Stimulated activated CD8-positive, alpha-beta memory T cell treated with anti-CD3 and anti-CD28 coated beads, Interleukin-12 subunit alpha, Interleukin-12 subunit beta, amount 100 ng/mL, for 1 hour (primary cell): ENCODE results near the gene CCDC192.

ENCODE experiments used
- DNase-seq: peaks from one replicate; pipeline ENCODE4 v3.0.0-alpha.2; 2020; ENCODE audit warnings: low read depth

CCDC192 gene

DNA sequence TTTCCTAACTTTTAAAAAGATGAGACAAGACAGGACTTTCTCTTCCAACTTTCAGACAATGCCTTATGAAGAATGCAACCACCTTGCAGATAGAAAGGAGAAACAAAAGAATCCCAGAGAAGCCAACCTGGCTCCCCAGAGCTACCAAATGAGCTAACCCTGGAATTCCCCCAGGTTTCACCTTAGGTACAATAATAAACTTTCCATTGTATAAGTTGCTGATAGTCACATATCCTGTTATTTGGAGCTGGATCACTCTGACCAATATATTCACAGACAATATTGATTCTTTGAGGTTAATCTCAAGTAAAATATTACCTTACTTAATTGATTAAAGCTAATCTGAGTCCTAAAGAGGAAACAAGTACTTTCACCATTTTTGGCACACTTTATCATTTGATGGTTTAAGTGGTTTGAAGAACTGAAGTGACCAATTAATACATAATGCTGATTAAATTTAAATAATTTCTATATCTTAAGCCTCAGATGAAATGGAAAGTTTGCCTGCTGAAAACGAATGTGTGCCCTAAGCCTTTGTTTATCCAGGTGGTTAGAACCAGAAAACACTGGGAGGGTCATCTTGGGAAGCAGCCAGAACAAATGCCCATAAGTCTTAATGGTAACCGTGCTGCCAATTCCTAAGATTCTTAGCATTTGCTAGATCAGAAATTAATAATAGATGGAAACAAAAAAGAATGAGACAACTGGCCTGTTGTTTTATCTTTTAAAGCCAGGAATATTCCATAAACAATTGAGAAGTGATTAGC, 220.8 kb downstream of the CCDC192 start:
- DNase-seq = no peak

DNA sequence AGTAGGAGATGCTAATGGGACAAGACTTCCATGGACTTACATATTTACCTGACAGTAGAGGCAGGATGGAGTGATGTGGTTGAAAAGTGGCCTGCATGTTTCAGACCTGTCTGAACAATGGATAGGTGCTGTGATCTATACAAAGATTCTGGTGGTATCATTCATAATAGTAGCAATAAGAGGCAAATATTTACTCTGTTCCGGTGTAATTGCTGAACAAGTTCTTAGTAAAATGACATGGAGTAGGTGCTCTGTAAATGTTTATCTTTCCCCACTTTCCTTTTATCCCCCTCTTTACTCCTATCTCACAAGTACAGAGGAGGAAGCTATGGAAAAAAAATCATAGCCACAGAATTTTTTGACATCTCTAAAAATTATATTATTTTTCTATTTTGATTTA, 221.4 kb downstream of the CCDC192 start:
- no peak for DNase-seq

DNA sequence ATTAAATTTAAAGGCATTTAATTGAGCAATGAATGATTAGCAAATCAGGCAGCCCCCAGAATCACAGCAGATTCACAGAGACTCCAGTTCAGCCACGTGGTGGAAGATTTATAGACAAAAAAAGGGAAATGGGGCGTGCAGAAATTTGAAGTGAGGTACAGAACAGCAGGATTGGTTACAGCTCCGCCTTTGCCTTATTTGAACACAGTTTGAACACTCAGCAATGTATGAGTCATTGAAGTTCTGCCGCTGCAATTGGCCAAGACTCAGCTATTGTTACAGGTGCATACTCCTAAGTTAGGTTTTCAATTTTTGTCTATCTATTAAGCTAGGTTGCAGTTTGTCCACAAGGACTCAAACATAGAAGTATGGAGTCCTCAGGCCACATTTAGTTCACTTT, 222.7 kb downstream of the CCDC192 start:
- DNase-seq = no peak

- no peak for DNase-seq
These were observed 223.8 kb downstream of the CCDC192 start for GRCh38 chr5:127926974-127927373.

DNA sequence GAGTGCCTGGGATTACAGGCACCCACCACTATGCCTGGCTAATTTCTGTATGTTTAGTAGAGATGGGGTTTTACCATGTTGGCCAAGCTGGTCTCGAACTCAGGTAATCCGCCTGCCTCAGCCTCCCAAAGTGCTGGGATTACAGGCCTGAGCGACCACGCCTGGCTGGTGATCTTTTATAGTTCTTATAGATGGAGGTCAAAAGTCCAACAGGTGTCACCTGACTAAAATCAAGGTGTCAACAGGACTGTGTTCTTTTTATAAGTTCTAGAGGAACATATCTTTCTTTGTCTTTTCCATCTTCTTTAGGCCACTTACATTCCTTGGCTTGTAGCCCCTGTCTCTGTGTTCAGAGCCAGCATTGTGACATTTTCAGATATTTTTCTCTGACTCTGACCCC, 224.9 kb downstream of the CCDC192 start:
- no peak for DNase-seq

- no peak for DNase-seq
These were observed 227.1 kb downstream of the CCDC192 start for GRCh38 chr5:127930311-127930710.

DNA sequence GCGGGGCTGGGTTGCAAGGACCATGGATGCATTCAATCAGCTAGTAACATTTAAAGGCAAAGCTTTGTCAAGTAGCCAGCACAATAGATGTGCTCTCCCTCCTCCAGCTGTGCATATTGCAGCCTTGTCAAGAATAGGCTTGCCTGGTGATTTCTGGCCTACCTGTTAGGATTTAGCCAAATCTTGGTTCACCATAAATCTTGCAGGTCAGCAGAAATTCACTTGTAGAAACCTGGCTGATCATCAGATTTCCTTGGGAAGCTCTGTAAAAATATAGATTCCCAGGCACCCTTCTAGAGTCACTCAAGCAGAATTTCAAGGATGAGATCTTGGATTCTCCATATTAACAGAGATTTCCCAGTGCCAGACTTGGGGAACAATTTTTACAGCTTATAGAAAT, 228.2 kb downstream of the CCDC192 start:
- DNase-seq = no peak

- DNase-seq = no peak
These were observed 230.2 kb downstream of the CCDC192 start for GRCh38 chr5:127933348-127933747.

GRCh38 chr5:127934791-127935256, 231.6 kb downstream of the CCDC192 start:
- DNase-seq = no peak

DNA sequence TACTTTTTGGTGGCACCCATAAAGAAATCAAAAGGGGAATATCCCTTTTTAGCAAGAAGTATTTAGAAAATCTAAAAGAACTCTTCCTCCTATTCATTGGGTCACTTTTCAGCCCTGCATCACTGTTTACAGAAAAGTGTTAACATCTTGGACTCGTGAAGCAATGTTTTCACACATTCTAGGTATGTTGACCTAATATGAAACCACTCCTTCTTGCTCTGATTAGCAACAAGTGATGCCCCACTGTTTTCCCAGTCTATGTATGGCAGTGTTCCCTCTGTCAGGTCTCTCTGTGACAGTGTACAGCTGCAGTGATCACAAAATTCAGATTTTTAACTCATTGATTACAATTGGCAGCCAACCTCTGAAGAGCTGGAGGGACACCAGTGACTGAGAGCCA, 232.2 kb downstream of the CCDC192 start:
- DNase-seq = no peak

DNA sequence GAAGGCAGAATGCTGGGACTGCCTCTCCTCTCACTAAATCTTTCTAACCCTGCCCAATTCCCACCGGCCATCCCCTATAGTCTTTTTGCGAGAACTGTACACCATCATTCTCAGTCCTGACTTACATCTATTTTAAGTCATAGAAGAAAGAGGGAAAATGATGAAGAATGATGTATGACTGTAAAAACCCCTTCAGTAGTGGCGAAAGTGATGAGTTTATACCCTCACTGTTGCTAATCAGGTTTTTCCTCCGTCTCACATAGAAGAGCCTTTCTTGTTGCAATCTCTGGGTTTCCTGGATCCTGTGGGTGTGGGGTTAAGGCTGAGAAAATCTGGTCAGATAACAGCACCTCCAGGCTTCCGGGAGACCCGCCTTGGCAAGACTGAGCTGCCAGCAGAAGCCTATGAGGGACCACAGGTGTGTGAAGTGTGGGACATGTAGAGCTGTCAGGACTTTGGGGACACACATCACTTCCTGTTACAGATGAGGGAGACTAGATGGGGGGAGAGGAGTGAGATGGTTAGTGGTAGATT, 233.3 kb downstream of the CCDC192 start:
- DNase-seq = no peak

GRCh38 chr5:127938746-127939145, 235.6 kb downstream of the CCDC192 start:
- no peak for DNase-seq

GRCh38 chr5:127940854-127941253, 237.7 kb downstream of the CCDC192 start:
- DNase-seq = no peak

GRCh38 chr5:127941646-127942045, 238.5 kb downstream of the CCDC192 start:
- DNase-seq = no peak

GRCh38 chr5:127942246-127943060, 239.3 kb downstream of the CCDC192 start:
- no peak for DNase-seq

- no peak for DNase-seq
These were observed 239.8 kb downstream of the CCDC192 start for GRCh38 chr5:127943061-127943371.

GRCh38 chr5:127944125-127944524, 240.9 kb downstream of the CCDC192 start:
- DNase-seq = no peak

DNA sequence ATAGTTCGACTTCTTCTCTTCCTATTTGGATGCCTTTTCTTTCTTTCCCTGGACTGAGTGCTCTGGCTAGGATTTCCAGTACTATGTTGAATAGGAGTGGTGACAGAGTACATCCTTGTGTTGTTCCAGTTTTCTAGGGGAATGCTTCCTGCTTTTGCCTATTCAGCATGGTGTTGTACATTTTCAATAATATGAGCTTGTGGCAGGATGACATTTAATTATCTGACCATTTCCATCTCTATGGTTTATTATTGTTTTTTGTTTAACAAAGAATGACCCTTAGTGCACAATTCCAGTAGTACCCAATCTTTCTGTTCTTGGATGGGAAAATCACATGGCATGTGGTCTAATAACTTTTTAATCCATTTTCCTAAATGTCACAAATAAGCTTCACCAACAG, 244.8 kb downstream of the CCDC192 start:
- no peak for DNase-seq

- DNase-seq = no peak
These were observed 247.7 kb downstream of the CCDC192 start for GRCh38 chr5:127950707-127951391.

GRCh38 chr5:127951791-127952190, 248.6 kb downstream of the CCDC192 start:
- DNase-seq = no peak

DNA sequence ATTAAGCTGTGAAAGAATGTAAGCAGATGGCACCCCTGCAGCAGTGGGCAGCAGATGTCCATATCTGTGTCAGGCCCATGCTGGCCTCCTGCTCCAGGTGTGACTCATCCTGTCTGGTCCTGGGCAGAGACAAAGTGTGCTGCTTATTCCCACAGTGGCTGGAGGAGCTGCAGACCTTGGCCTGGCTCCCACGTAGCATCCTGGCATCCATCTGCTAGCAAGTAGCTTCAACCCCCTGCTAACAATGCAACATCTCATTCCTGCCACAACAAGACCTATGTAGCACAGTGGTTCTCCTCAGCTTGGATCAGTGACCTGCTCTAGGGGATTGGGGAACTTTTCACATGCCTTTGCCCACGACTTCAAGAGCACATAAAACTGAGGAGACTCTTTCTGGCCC, 254.0 kb downstream of the CCDC192 start:
- no peak for DNase-seq

GRCh38 chr5:127957701-127958239, 254.6 kb downstream of the CCDC192 start:
- no peak for DNase-seq
